ENCODE results near the gene SDC1. TPM values are rescaled to one million over a fixed set of nuclear protein-coding genes. Genes with fewer than 3 reads are reported as not detected.
A peak's percentile ranks its signal among the peaks of the same experiment; 100 is the strongest.

The SDC1 gene
- total RNA-seq, 1 experiment from 2014 or later = 22.3 TPM

- H4K8ac ChIP-seq (replicated peaks; ENCODE audit: insufficient read length, low read depth, low read length) = no peak overlapping the region
- no peak overlapping the region for H2BK120ac ChIP-seq (ENCODE audit: low read depth, low read length, poor library complexity, severe bottlenecking)
- no peak overlapping the region for H2AK5ac ChIP-seq (ENCODE audit: insufficient read length, low read length)
- no peak overlapping the region for H3K4me2 ChIP-seq (ENCODE audit: insufficient read depth, insufficient read length, low read length)
- H2BK5ac ChIP-seq (ENCODE audit: insufficient read length, low read length) = no peak overlapping the region
- no peak for DNase-seq
- H3K9ac ChIP-seq (ENCODE audit: extremely low read depth, insufficient read length, low read length) = no peak overlapping the region
- H3K79me2 ChIP-seq (ENCODE audit: insufficient read depth, low read length) = peaks cover 2% of the 10 kb centered on the region; the same call in 1 of the 2 replicates
- no peak overlapping the region for H3K18ac ChIP-seq (ENCODE audit: insufficient read length, low read depth, low read length)
- Mint-ChIP-seq H3K36me3 (ENCODE audit: insufficient read depth in 1 of 3, low read depth in 3 of 3) (peaks cover 18 to 22% (median 21%) of the 10 kb centered on the region in 3 experiments), H3K4me3 (no peak overlapping the region), H3K27me3 (ENCODE audit: low read depth) (no peaks in the 10 kb centered on the region), H3K9me3 (no peaks in the 10 kb centered on the region; a peak in 1 of 5 replicates), H3K4me1 (peaks cover 15 to 21% of the 10 kb centered on the region in 2 experiments), H3K27ac (peak overlapping the region in 2 of 3 experiments; percentile 15 to 83; a peak in 2 of 7 replicates)
- H3K4me1 ChIP-seq (ENCODE audit: insufficient read depth, low read length) = no peaks in the 10 kb centered on the region
- no peak for TF ChIP-seq CTCF (conservative IDR thresholded peaks at IDR 0.05)
- no peak overlapping the region for H2BK12ac ChIP-seq (ENCODE audit: insufficient read length, low read depth, low read length)
- no peak overlapping the region for H2BK15ac ChIP-seq (ENCODE audit: low read depth, low read length)
- no peaks in the 10 kb centered on the region for H3K9me3 ChIP-seq (ENCODE audit: control insufficient read depth, low read depth, low read length)
- no peak overlapping the region for H3K14ac ChIP-seq (ENCODE audit: insufficient read depth, low read length)
- no peak overlapping the region for H3K4ac ChIP-seq (ENCODE audit: low read depth, low read length)
- H2AFZ ChIP-seq (ENCODE audit: low read length) = no peak overlapping the region
- H3K27ac ChIP-seq (ENCODE audit: insufficient read length, low read depth, low read length) = no peak overlapping the region
- peaks cover 2% of the 10 kb centered on the region for H4K20me1 ChIP-seq (ENCODE audit: control insufficient read depth, insufficient read depth, insufficient read length)
- no peaks in the 10 kb centered on the region for H3K23me2 ChIP-seq (ENCODE audit: insufficient read length, low read depth, low read length, poor library complexity, severe bottlenecking)
- H3K79me1 ChIP-seq (ENCODE audit: insufficient read depth, low read depth, low read length, poor library complexity, severe bottlenecking) = peaks cover 4% of the 10 kb centered on the region
- WGBS (ENCODE audit: extremely low coverage, insufficient read length, low lambda C conversion rate) = no CpG with 5 or more reads among the region's 5 CpGs
- H3T11ph ChIP-seq (ENCODE audit: low read length) = no peak overlapping the region
- no peak overlapping the region for H4K5ac ChIP-seq (ENCODE audit: insufficient read length, low read depth, low read length)
- H3K23ac ChIP-seq (ENCODE audit: insufficient read length, low read depth, low read length) = no peak overlapping the region
- no peaks in the 10 kb centered on the region for H3K27me3 ChIP-seq (ENCODE audit: insufficient read depth, low read length)
- no peak overlapping the region for H4K91ac ChIP-seq (ENCODE audit: insufficient read length, low read depth, low read length)
- no peak overlapping the region for H3K56ac ChIP-seq (ENCODE audit: insufficient read length, low read depth, low read length)
- H2BK20ac ChIP-seq (ENCODE audit: low read depth, low read length, poor library complexity, severe bottlenecking) = no peak overlapping the region
Observed at GRCh38 chr2:20207051-20207450, 17.9 kb downstream of the SDC1 start.
